Stimulated activated CD4-positive, alpha-beta T cell treated with anti-CD3 and anti-CD28 coated beads, Interleukin-1b, Interleukin-23, amount 100 ng/mL, for 4 hours (primary cell): ENCODE results near the gene DUXA.

Source experiments
- DNase-seq, 2 donors: peaks; one replicate each; pipeline ENCODE4 v3.0.0-alpha.2; 2020; ENCODE audit warnings: low read depth in 2 of 2

Gene DUXA

GRCh38 chr19:57105976-57106721, 61.1 kb downstream of the DUXA start:
- DNase-seq, result no peak
